ENCODE results near the gene FAAP20.

The FAAP20 gene

DNA sequence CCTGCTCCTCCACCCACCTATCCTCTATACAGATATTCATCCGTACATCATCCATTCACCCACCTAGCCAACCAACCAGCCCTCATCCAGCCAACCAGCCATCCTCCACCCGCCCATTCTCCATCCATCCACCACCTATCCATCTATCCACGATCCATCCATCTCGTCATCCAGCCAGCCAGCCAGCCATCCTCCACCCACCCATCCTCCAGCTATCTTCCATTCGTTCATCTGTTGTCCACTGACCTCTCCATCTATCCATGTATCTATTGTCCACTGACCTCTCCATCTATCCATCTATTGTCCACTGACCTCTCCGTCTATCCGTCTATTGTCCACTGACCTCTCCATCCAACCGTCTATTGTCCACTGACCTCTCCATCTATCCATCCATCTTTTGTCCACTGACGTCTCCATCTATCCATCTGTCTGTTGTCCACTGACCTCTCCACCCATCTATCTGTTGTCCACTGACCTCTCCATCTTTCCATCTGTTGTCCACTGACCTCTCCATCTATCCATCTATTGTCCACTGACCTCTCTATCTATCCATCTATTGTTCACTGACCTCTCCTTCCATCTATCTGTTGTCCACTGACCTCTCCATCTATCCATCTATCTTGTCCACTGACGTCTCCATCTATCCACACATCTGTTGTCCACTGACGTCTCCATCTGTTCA lies 47.6 kb downstream of the FAAP20 start:
- Histone ChIP-seq H3K9ac (ENCODE audit: low read length) (no peak overlapping the region), H3K9me3 (replicated peaks; ENCODE audit: insufficient read depth, low read length) (no peaks in the 10 kb centered on the region), H2AFZ (ENCODE audit: low read length) (no peak overlapping the region), H3K4me1 (ENCODE audit: low read length) (no peaks in the 10 kb centered on the region), H3K4me3 (ENCODE audit: low read length) (no peak overlapping the region), H4K20me1 (ENCODE audit: insufficient read depth, low read length) (no peaks in the 10 kb centered on the region), H3K9me2 (replicated peaks; ENCODE audit: insufficient read depth, low read length) (no peaks in the 10 kb centered on the region), H3F3A (ENCODE audit: insufficient read depth, low read length) (no peaks in the 10 kb centered on the region), H3K27ac (ENCODE audit: low read length) (no peak overlapping the region), H3K36me3 (replicated peaks; ENCODE audit: insufficient read depth, low read length) (no peaks in the 10 kb centered on the region), H3K79me2 (ENCODE audit: low read length) (no peaks in the 10 kb centered on the region), H3K27me3 (replicated peaks; ENCODE audit: insufficient read depth, low read length) (peaks cover 75% of the 10 kb centered on the region), H3K4me2 (ENCODE audit: low read depth, low read length) (no peak overlapping the region)
- DNase-seq, result no peak
- TF ChIP-seq EZH2phosphoT487 (IDR thresholded peaks at IDR 0.05; ENCODE audit: low read length), result no peak
- TF ChIP-seq EZH2 (optimal IDR thresholded peaks at IDR 0.05; ENCODE audit: low read depth, low read length), result no peak
- TF ChIP-seq, protein P1, sequence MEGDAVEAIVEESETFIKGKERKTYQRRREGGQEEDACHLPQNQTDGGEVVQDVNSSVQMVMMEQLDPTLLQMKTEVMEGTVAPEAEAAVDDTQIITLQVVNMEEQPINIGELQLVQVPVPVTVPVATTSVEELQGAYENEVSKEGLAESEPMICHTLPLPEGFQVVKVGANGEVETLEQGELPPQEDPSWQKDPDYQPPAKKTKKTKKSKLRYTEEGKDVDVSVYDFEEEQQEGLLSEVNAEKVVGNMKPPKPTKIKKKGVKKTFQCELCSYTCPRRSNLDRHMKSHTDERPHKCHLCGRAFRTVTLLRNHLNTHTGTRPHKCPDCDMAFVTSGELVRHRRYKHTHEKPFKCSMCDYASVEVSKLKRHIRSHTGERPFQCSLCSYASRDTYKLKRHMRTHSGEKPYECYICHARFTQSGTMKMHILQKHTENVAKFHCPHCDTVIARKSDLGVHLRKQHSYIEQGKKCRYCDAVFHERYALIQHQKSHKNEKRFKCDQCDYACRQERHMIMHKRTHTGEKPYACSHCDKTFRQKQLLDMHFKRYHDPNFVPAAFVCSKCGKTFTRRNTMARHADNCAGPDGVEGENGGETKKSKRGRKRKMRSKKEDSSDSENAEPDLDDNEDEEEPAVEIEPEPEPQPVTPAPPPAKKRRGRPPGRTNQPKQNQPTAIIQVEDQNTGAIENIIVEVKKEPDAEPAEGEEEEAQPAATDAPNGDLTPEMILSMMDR (IDR thresholded peaks at IDR 0.05; ENCODE audit: low read length), result no peak

DNA sequence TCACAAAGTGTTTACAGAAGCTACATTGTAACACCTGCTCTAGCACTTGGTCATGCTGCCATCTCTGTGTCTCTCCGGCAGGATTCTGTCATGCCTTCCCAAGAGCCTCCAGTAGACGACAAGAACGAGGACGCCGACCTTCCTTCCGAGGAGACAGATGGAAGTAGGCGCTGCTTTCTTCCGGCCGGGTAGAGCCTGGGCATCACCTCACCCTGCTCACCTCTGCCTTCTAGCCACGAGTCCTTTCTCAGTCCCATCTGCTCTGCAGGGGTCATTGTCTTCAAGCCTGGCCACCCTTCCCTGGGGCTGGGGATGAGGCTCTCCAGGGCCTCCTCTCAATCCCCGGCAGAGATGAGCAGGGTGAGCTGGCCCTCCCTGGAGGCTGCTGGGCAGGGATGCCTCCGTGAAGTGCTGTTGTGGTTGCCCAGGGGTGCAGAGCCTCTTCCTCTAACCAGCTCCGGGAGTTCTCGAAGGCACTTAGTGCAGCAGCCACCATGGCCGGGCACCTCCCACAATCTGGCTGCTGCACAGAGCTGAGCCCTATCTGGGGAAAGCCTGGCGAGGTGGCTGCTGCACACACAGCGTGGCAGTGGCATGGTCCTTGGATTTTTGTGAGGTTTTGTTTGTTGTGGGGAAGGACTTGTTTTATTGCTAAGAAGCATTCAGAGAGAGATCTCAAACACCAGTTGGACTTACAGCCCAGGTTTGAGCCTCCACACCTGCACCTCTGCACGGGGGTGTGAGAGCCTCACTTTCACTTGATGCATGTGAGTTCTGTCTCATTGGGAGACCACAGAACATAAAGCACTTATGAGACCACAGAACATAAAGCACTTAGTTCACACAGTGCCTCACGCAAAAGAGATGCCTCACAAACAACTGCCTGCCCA lies 48.4 kb downstream of the FAAP20 start:
- Histone ChIP-seq H3K9me3 (replicated peaks; ENCODE audit: insufficient read depth, low read length) (no peaks in the 10 kb centered on the region), H3K36me3 (replicated peaks; ENCODE audit: insufficient read depth, low read length) (no peaks in the 10 kb centered on the region), H3K4me3 (ENCODE audit: low read length) (no peak overlapping the region), H3F3A (ENCODE audit: insufficient read depth, low read length) (no peaks in the 10 kb centered on the region), H3K79me2 (ENCODE audit: low read length) (no peaks in the 10 kb centered on the region), H3K4me1 (ENCODE audit: low read length) (no peaks in the 10 kb centered on the region), H3K9me2 (replicated peaks; ENCODE audit: insufficient read depth, low read length) (no peaks in the 10 kb centered on the region), H3K9ac (ENCODE audit: low read length) (no peak overlapping the region), H3K27ac (ENCODE audit: low read length) (no peak overlapping the region), H4K20me1 (ENCODE audit: insufficient read depth, low read length) (no peaks in the 10 kb centered on the region), H3K4me2 (ENCODE audit: low read depth, low read length) (no peak overlapping the region), H2AFZ (ENCODE audit: low read length) (no peak overlapping the region), H3K27me3 (replicated peaks; ENCODE audit: insufficient read depth, low read length) (peaks cover 73% of the 10 kb centered on the region)
- TF ChIP-seq, protein P1 (IDR thresholded peaks at IDR 0.05; ENCODE audit: low read length), result no peak
- TF ChIP-seq EZH2 (optimal IDR thresholded peaks at IDR 0.05; ENCODE audit: low read depth, low read length) (no peak), EZH2phosphoT487 (IDR thresholded peaks at IDR 0.05; ENCODE audit: low read length) (no peak)
- no peak for DNase-seq

DNA sequence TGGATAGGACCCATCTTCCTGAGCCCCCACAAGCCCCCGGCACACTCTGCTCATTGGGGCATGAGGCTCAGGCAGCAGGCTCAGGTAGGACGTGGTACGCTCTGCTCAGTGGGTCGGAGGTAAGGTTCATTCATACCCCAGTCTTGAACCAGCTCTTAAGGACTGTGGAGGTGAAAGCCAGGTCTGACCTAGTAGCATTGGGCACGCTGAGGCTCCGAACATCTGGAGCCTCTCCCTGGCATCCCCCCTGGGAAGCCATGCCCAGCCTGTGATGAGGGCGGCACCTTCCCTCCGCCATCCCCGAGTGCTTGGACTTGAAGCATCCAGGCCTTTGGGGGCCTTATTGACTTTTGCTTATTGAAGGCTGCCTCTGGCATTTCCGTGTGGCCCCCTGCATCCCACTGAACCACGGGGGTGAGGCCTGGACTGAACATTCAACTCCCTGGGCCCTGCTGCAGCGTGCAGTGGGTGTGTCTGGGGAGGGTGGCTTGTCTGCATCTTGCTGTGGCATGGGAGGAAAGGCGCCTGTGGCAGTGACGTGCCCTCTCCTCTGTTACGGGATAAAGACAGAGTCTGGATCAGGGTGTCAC lies 50.0 kb downstream of the FAAP20 start:
- H3K4me2 ChIP-seq (ENCODE audit: low read depth, low read length), result no peak overlapping the region
- no peaks in the 10 kb centered on the region for H3F3A ChIP-seq (ENCODE audit: insufficient read depth, low read length)
- no peak overlapping the region for H3K27ac ChIP-seq (ENCODE audit: low read length)
- no peak overlapping the region for H3K9ac ChIP-seq (ENCODE audit: low read length)
- H4K20me1 ChIP-seq (ENCODE audit: insufficient read depth, low read length), result no peaks in the 10 kb centered on the region
- H3K4me3 ChIP-seq (ENCODE audit: low read length), result no peak overlapping the region
- no peak overlapping the region for H2AFZ ChIP-seq (ENCODE audit: low read length)
- H3K4me1 ChIP-seq (ENCODE audit: low read length), result no peaks in the 10 kb centered on the region
- TF ChIP-seq EZH2 (optimal IDR thresholded peaks at IDR 0.05; ENCODE audit: low read depth, low read length) (no peak), EZH2phosphoT487 (IDR thresholded peaks at IDR 0.05; ENCODE audit: low read length) (no peak)
- TF ChIP-seq, protein P1 (IDR thresholded peaks at IDR 0.05; ENCODE audit: low read length), result no peak
- DNase-seq, result no peak
- peaks cover 77% of the 10 kb centered on the region for H3K27me3 ChIP-seq (replicated peaks; ENCODE audit: insufficient read depth, low read length)
- no peaks in the 10 kb centered on the region for H3K79me2 ChIP-seq (ENCODE audit: low read length)
- no peaks in the 10 kb centered on the region for H3K9me3 ChIP-seq (replicated peaks; ENCODE audit: insufficient read depth, low read length)
- H3K36me3 ChIP-seq (replicated peaks; ENCODE audit: insufficient read depth, low read length), result no peaks in the 10 kb centered on the region
- no peaks in the 10 kb centered on the region for H3K9me2 ChIP-seq (replicated peaks; ENCODE audit: insufficient read depth, low read length)
